Activated B cell treated with CpG ODN at 0.5 μM for 24 hours (primary cell): ENCODE measurements around the gene PRKAR1B. TPM values are rescaled to one million over a fixed set of nuclear protein-coding genes. Genes with fewer than 3 reads are reported as not detected.

Experiments
- ATAC-seq: fragments of 200-7000 bp; cut with Tn5 transposase; one replicate; pipeline ENCODE4 v1.10.0; 2021; ENCODE audit warnings: low read depth, mild to moderate bottlenecking, moderate library complexity
- CTCF ChIA-PET: fragments of 350-600 bp; sonication (Branson Sonifier 250); formaldehyde crosslinking; loops from one replicate; lab custom pipeline; 2021; ENCODE audit warnings: antibody characterized with exemption; lab: Charles Lee
- POLR2A ChIA-PET: fragments of 350-600 bp; sonication (Branson Sonifier 250); formaldehyde crosslinking; loops from one replicate; lab custom pipeline; 2021; ENCODE audit warnings: antibody characterized with exemption; lab: Charles Lee
- DNase-seq: peaks from one replicate; pipeline ENCODE4 v3.0.0; 2022
- H3K27ac Mint-ChIP-seq: one replicate; pipeline ENCODE4 v1.8.0; 2020; ENCODE audit warnings: mixed read lengths
- H3K27me3 Mint-ChIP-seq: one replicate; pipeline ENCODE4 v1.8.0; 2021; ENCODE audit warnings: mixed read lengths
- H3K36me3 Mint-ChIP-seq: one replicate; pipeline ENCODE4 v1.8.0; 2021; ENCODE audit warnings: low read depth, mixed read lengths
- H3K4me1 Mint-ChIP-seq: one replicate; pipeline ENCODE4 v1.8.0; 2021; ENCODE audit warnings: mixed read lengths
- H3K4me3 Mint-ChIP-seq: one replicate; pipeline ENCODE4 v1.8.0; 2020; ENCODE audit warnings: mild to moderate bottlenecking, mixed read lengths
- H3K9me3 Mint-ChIP-seq: one replicate; pipeline ENCODE4 v1.8.0; 2020; ENCODE audit warnings: mixed read lengths
- intact Hi-C: fragments of 100-400 bp; cut with micrococcal nuclease; formaldehyde crosslinking; loops from one replicate; pipeline ENCODE4 v1.15.1; 2024
- total RNA-seq: library from RNA; stranded (reverse); gene quantifications from 2 replicates; pipeline ENCODE4 v1.2.3, GENCODE V29; 2022
- TF ChIP-seq, protein P1 (sequence below): fragments of 200-600 bp; IDR thresholded peaks from one replicate; pipeline ENCODE4 v1.8.0; 2022; ENCODE audit warnings: antibody characterized with exemption, mild to moderate bottlenecking

The PRKAR1B gene
- total RNA-seq, 1 donor from 2014 or later: 17.5 TPM

- Mint-ChIP-seq H3K36me3 (peaks cover 16% of the 10 kb centered on the region), H3K27ac (no peak overlapping the region), H3K9me3 (peaks cover 3% of the 10 kb centered on the region), H3K4me3 (no peak overlapping the region), H3K4me1 (peaks cover 26% of the 10 kb centered on the region), H3K27me3 (no peaks in the 10 kb centered on the region)
- ChIA-PET POLR2A (no interaction called here), CTCF (no interaction called here)
- DNase-seq (no peak), ATAC-seq (no peak)
- TF ChIP-seq, protein P1, sequence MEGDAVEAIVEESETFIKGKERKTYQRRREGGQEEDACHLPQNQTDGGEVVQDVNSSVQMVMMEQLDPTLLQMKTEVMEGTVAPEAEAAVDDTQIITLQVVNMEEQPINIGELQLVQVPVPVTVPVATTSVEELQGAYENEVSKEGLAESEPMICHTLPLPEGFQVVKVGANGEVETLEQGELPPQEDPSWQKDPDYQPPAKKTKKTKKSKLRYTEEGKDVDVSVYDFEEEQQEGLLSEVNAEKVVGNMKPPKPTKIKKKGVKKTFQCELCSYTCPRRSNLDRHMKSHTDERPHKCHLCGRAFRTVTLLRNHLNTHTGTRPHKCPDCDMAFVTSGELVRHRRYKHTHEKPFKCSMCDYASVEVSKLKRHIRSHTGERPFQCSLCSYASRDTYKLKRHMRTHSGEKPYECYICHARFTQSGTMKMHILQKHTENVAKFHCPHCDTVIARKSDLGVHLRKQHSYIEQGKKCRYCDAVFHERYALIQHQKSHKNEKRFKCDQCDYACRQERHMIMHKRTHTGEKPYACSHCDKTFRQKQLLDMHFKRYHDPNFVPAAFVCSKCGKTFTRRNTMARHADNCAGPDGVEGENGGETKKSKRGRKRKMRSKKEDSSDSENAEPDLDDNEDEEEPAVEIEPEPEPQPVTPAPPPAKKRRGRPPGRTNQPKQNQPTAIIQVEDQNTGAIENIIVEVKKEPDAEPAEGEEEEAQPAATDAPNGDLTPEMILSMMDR: no peak
- intact Hi-C loops: no loop called here
Observed at GRCh38 chr7:589781-590575, 137.1 kb downstream of the PRKAR1B start.

DNA sequence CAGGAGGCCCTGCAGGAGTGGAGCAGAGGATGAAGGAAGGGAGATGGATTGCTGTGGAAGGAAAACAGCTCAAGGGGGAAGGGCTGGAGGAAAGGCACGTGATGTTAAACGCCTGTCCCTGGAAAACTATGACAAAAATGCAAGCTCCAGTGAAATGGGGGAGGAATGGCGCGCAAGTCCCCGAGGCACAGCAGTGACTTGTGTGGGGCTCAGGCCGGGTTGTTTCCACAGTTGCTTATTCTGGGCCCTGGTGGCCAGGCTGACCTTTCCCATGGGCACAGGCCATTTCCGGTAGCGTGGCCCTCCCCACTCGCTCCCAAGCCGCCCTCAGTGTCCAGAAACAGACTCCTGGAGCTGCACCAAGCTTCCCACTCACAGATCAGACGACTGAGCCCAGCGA lies 139.3 kb downstream of the PRKAR1B start:
- DNase-seq: no peak
- TF ChIP-seq, protein P1: no peak
- H3K27me3 Mint-ChIP-seq: no peaks in the 10 kb centered on the region
- no peak for ATAC-seq
- POLR2A ChIA-PET: no interaction called here
- no peak overlapping the region for H3K4me3 Mint-ChIP-seq
- CTCF ChIA-PET: no interaction called here
- H3K4me1 Mint-ChIP-seq: peaks cover 19% of the 10 kb centered on the region
- peaks cover 3% of the 10 kb centered on the region for H3K9me3 Mint-ChIP-seq
- peaks cover 20% of the 10 kb centered on the region for H3K36me3 Mint-ChIP-seq
- intact Hi-C loops: no loop called here
- no peak overlapping the region for H3K27ac Mint-ChIP-seq

GRCh38 chr7:586494-586893 lies 140.6 kb downstream of the PRKAR1B start:
- ATAC-seq (no peak), DNase-seq (no peak)
- H3K4me1 Mint-ChIP-seq: peaks cover 16% of the 10 kb centered on the region
- POLR2A ChIA-PET: no interaction called here
- no peak overlapping the region for H3K27ac Mint-ChIP-seq
- no peaks in the 10 kb centered on the region for H3K27me3 Mint-ChIP-seq
- peaks cover 22% of the 10 kb centered on the region for H3K36me3 Mint-ChIP-seq
- H3K9me3 Mint-ChIP-seq: peaks cover 3% of the 10 kb centered on the region
- no peak overlapping the region for H3K4me3 Mint-ChIP-seq
- intact Hi-C loops: no loop called here
- TF ChIP-seq, protein P1: no peak
- CTCF ChIA-PET: no interaction called here

DNA sequence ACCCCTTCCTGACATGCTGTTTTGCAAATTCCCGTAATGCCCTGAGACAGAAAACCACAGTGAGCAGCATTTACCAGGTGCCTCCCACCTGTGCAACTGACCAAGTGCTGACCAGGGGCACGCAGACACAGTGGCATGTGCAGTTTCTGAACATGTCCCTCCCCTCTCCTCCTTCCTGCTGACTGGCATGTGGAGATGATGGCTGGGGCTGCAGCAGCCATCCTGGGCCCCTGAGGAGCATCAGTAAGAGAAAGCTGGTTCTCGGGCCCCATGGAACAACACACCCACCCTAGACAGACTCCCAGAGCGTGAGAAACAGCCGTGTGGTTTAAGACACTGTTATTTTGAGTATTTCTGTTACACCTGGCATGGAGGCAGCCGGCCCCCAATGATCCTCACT lies 141.2 kb downstream of the PRKAR1B start:
- DNase-seq: no peak
- H3K27ac Mint-ChIP-seq: no peak overlapping the region
- peaks cover 16% of the 10 kb centered on the region for H3K4me1 Mint-ChIP-seq
- POLR2A ChIA-PET: no interaction called here
- H3K4me3 Mint-ChIP-seq: no peak overlapping the region
- peaks cover 22% of the 10 kb centered on the region for H3K36me3 Mint-ChIP-seq
- peaks cover 3% of the 10 kb centered on the region for H3K9me3 Mint-ChIP-seq
- TF ChIP-seq, protein P1: no peak
- no peak for ATAC-seq
- H3K27me3 Mint-ChIP-seq: no peaks in the 10 kb centered on the region
- intact Hi-C loops: no loop called here
- CTCF ChIA-PET: no interaction called here

GRCh38 chr7:585229-585711 lies 141.8 kb downstream of the PRKAR1B start:
- H3K27ac Mint-ChIP-seq: peak overlapping the region; percentile 18
- H3K4me1 Mint-ChIP-seq: peaks cover 16% of the 10 kb centered on the region
- TF ChIP-seq, protein P1: no peak
- CTCF ChIA-PET: no interaction called here
- peaks cover 22% of the 10 kb centered on the region for H3K36me3 Mint-ChIP-seq
- peak; percentile 62 for ATAC-seq
- DNase-seq: no peak
- POLR2A ChIA-PET: interaction anchor here (1.1 kb wide), 1 partner anchor 17 kb away, joined by 5 read pairs; no protein-coding TSS in a partner anchor
- H3K4me3 Mint-ChIP-seq: no peak overlapping the region
- no peaks in the 10 kb centered on the region for H3K27me3 Mint-ChIP-seq
- intact Hi-C loops: no loop called here
- peaks cover 3% of the 10 kb centered on the region for H3K9me3 Mint-ChIP-seq
